ENCODE data around the gene B4GALT3. TPM values are rescaled to one million over a fixed set of nuclear protein-coding genes. Genes with fewer than 3 reads are reported as not detected.

The B4GALT3 gene
- polyA plus RNA-seq, 3 donors from 2014 or later: 38.7 to 68.0 (median 49.6) TPM

DNA sequence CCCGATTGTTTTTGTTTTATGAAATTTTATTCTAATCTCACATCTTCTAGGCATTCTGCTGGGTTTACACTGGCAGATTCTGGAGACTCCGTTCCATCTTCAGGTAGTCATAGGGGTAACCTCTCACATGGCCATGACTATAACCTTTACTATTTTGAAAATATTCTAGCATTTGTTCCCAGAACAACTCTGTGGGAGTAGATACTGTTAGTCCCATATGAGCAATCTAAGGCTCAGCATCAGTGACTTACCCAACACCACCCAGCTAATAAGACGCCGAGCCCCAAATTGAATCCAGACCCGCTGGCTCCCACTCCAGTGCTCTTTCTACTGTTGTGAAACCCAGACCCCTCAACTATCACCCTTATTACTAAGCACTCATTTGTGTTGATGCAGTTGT, 11.7 kb upstream of the B4GALT3 start:
- DNase-seq: no peak
- Mint-ChIP-seq H3K27me3 (ENCODE audit: low read depth in 3 of 3) (peaks cover 2 to 10% (median 4%) of the 10 kb centered on the region in 3 donors), H3K4me3 (no peak overlapping the region), H3K36me3 (no peaks in the 10 kb centered on the region), H3K4me1 (peaks cover 71 to 75% of the 10 kb centered on the region in 2 donors), H3K27ac (peak overlapping the region in 5 of 6 donors; percentile 20 to 68 (median 55)), H3K9me3 (no peaks in the 10 kb centered on the region)

- Mint-ChIP-seq H3K36me3 (no peaks in the 10 kb centered on the region), H3K4me3 (no peak overlapping the region), H3K27ac (peak overlapping the region in 5 of 6 donors; percentile 75 to 93 (median 79)), H3K9me3 (no peaks in the 10 kb centered on the region), H3K4me1 (peaks cover 72 to 75% of the 10 kb centered on the region in 2 donors), H3K27me3 (ENCODE audit: low read depth in 3 of 3) (peaks cover 2 to 13% (median 4%) of the 10 kb centered on the region in 3 donors)
- no peak for DNase-seq
Observed at GRCh38 chr1:161188381-161188780, 11.1 kb upstream of the B4GALT3 start.

DNA sequence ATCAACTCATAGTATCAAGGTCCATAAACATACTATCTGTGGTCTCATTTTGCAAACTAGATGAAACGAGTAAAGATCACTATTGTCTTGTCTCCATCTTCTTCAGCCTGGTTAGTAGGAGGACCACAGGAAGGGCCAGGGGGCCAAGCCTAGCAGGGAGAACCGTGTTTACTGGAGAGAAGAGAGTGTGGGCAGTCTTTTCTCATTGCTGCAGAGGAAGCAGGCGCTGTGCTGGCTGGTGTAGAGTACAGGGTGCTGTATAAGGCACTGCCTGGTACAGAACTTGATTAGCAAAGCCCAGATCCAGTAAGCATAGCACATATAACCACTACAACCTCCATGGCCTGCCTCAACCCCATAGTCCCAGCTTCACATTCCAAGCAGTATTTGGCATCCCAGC, 10.0 kb upstream of the B4GALT3 start:
- Mint-ChIP-seq H3K4me3 (peak overlapping the region in 4 of 5 donors; percentile 30 to 69 (median 56)), H3K27me3 (ENCODE audit: low read depth in 3 of 3) (peaks cover under 1 to 13% (median 7%) of the 10 kb centered on the region in 3 donors), H3K9me3 (no peaks in the 10 kb centered on the region), H3K36me3 (peaks cover 0 to 3% (median 0%) of the 10 kb centered on the region in 3 donors), H3K27ac (peak overlapping the region; percentile 88 to 94 (median 94)), H3K4me1 (peaks cover 70 to 75% of the 10 kb centered on the region in 2 donors)
- no peak for DNase-seq

DNA sequence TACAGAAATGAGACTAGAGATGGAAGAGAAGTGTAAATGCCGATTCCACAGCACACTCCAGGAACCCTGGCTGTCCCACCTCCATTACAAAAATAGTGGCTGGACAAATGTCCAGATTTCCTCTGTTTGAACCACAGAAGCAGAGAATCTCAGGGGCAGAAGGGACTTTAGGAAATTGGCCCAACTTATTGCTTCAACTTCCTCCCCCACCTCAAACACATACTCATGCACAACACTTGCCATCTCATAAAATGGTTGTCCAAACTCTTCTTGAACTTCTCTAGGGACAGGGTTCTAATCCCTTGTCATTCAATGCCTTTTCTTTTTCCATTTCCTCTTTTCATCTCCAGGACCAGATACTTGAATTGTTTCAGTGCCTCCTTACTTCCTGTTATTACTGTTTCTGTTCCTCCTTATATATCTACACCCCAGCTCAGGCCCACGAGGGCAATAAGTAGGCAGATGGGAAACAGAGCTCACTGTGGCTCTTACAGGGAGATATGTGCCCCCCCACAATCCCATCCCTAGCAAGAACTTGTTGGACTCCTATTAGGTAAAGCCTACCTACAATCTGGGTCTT, 8.5 kb upstream of the B4GALT3 start:
- Mint-ChIP-seq H3K27ac (peak overlapping the region; percentile 88 to 94 (median 94)), H3K4me1 (peaks cover 74 to 85% of the 10 kb centered on the region in 2 donors), H3K36me3 (peaks cover 0 to 3% (median 0%) of the 10 kb centered on the region in 3 donors), H3K27me3 (ENCODE audit: low read depth in 3 of 3) (peaks cover 0 to 13% (median 9%) of the 10 kb centered on the region in 3 donors), H3K4me3 (peak overlapping the region; percentile 80 to 85 (median 83)), H3K9me3 (no peaks in the 10 kb centered on the region)
- no peak for DNase-seq

DNA sequence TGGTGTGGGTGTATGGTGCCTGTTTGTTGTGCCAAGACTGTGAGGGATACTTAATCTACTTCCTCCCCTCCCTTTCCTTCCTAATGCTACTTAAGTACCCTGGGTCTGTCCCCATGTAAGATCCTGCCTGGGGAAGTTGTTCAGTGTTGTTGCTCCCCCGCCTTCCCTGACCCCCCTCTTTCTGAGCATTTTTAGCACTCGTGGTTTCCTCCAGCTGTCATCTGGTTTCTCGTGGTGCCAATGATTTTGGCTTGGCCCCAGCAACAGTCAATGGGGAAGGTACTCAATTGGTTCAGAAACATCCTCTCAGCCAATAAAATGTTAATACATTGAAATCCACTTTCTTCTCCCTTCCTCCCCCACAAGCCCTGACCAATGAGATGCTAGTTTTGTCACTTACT, 8.0 kb upstream of the B4GALT3 start:
- Mint-ChIP-seq H3K4me1 (peaks cover 80 to 90% of the 10 kb centered on the region in 2 donors), H3K27me3 (ENCODE audit: low read depth in 3 of 3) (peaks cover 0 to 13% (median 9%) of the 10 kb centered on the region in 3 donors), H3K9me3 (no peaks in the 10 kb centered on the region), H3K27ac (peak overlapping the region; percentile 88 to 94 (median 94)), H3K4me3 (peak overlapping the region; percentile 80 to 85 (median 83)), H3K36me3 (peaks cover 0 to 3% (median 2%) of the 10 kb centered on the region in 3 donors)
- peak; percentile 82 to 87 (median 83) for DNase-seq

DNA sequence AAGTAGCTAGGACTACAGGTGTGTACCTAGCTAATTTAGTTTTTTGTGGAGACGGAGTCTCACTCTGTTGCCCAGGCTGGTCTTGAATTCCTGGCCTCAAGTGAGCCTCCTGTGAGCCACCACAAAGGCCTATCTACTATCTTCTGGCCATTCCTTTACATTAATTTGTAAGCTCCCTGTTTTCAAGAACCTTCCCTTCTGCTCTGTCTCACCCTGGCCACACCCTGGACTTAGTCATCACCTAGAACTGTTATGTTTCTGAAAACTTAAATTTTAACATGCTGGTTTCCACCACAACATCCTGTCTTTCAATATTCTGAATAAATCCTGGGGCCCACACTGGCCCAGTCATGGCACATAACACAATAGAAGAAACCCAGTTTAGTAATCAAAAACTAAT, 4.9 kb upstream of the B4GALT3 start:
- Mint-ChIP-seq H3K4me3 (peak overlapping the region; percentile 78 to 85 (median 83)), H3K36me3 (peaks cover 0 to 3% (median 3%) of the 10 kb centered on the region in 3 donors), H3K9me3 (no peaks in the 10 kb centered on the region), H3K4me1 (peaks cover 84 to 92% of the 10 kb centered on the region in 2 donors), H3K27me3 (ENCODE audit: low read depth in 3 of 3) (peaks cover 0 to 13% (median 9%) of the 10 kb centered on the region in 3 donors), H3K27ac (peak overlapping the region; percentile 88 to 99 (median 96))
- peak; percentile 61 to 70 (median 66) for DNase-seq

GRCh38 chr1:161180639-161181038, 3.3 kb upstream of the B4GALT3 start:
- H3K4me3 Mint-ChIP-seq: peak overlapping the region; percentile 18 to 63 (median 36)

GRCh38 chr1:161179698-161180097, 2.4 kb upstream of the B4GALT3 start:
- H3K27me3 Mint-ChIP-seq (ENCODE audit: low read depth in 3 of 3): peaks cover 0 to 7% (median 5%) of the 10 kb centered on the region in 3 donors
- no peak for DNase-seq
- H3K27ac Mint-ChIP-seq: peak overlapping the region in 5 of 6 donors; percentile 73 to 90 (median 84)
- peaks cover 2 to 3% (median 3%) of the 10 kb centered on the region in 3 donors for H3K36me3 Mint-ChIP-seq
- no peaks in the 10 kb centered on the region for H3K9me3 Mint-ChIP-seq
- peaks cover 83 to 92% of the 10 kb centered on the region in 2 donors for H3K4me1 Mint-ChIP-seq
- peak overlapping the region in 4 of 5 donors; percentile 21 to 60 (median 41) for H3K4me3 Mint-ChIP-seq

More at GRCh38 chr1:161180639-161181038, 3.3 kb upstream of the B4GALT3 start:
- DNase-seq: no peak
- Mint-ChIP-seq H3K4me1 (peaks cover 84 to 92% of the 10 kb centered on the region in 2 donors), H3K27ac (peak overlapping the region; percentile 67 to 95 (median 88)), H3K36me3 (peaks cover 0 to 3% (median 3%) of the 10 kb centered on the region in 3 donors), H3K27me3 (ENCODE audit: low read depth in 3 of 3) (peaks cover 0 to 13% (median 9%) of the 10 kb centered on the region in 3 donors), H3K9me3 (no peaks in the 10 kb centered on the region)

- Mint-ChIP-seq H3K4me3 (peak overlapping the region; percentile 94 to 100 (median 100)), H3K4me1 (peaks cover 70 to 82% of the 10 kb centered on the region in 2 donors), H3K9me3 (no peaks in the 10 kb centered on the region)
Observed at GRCh38 chr1:161177936-161178244, 583 bp upstream of the B4GALT3 start.

GRCh38 chr1:161176468-161177111, 717 bp downstream of the B4GALT3 start:
- H3K27me3 Mint-ChIP-seq (ENCODE audit: low read depth in 3 of 3): no peaks in the 10 kb centered on the region
- H3K36me3 Mint-ChIP-seq: peaks cover 9 to 29% (median 21%) of the 10 kb centered on the region in 3 donors

More at GRCh38 chr1:161177936-161178244, 583 bp upstream of the B4GALT3 start:
- peaks cover 0 to 4% (median 0%) of the 10 kb centered on the region in 3 donors for H3K27me3 Mint-ChIP-seq (ENCODE audit: low read depth in 3 of 3)
- H3K36me3 Mint-ChIP-seq: peaks cover 5 to 16% (median 14%) of the 10 kb centered on the region in 3 donors
- peak overlapping the region; percentile 98 to 100 (median 99) for H3K27ac Mint-ChIP-seq
- no peak for DNase-seq

GRCh38 chr1:161175771-161176453, 1.4 kb downstream of the B4GALT3 start:
- peaks cover 0 to 1% (median 0%) of the 10 kb centered on the region in 3 donors for H3K27me3 Mint-ChIP-seq (ENCODE audit: low read depth in 3 of 3)
- no peak for DNase-seq
- peak overlapping the region; percentile 94 to 100 (median 100) for H3K4me3 Mint-ChIP-seq
- no peaks in the 10 kb centered on the region for H3K9me3 Mint-ChIP-seq
- H3K36me3 Mint-ChIP-seq: peaks cover 12 to 35% (median 25%) of the 10 kb centered on the region in 3 donors
- H3K4me1 Mint-ChIP-seq: peaks cover 55 to 68% of the 10 kb centered on the region in 2 donors
- H3K27ac Mint-ChIP-seq: peak overlapping the region; percentile 98 to 100 (median 99)

More at GRCh38 chr1:161176468-161177111, 717 bp downstream of the B4GALT3 start:
- Mint-ChIP-seq H3K4me3 (peak overlapping the region; percentile 94 to 100 (median 100)), H3K4me1 (peaks cover 57 to 75% of the 10 kb centered on the region in 2 donors), H3K9me3 (no peaks in the 10 kb centered on the region), H3K27ac (peak overlapping the region; percentile 98 to 100 (median 99))
- DNase-seq: no peak

DNA sequence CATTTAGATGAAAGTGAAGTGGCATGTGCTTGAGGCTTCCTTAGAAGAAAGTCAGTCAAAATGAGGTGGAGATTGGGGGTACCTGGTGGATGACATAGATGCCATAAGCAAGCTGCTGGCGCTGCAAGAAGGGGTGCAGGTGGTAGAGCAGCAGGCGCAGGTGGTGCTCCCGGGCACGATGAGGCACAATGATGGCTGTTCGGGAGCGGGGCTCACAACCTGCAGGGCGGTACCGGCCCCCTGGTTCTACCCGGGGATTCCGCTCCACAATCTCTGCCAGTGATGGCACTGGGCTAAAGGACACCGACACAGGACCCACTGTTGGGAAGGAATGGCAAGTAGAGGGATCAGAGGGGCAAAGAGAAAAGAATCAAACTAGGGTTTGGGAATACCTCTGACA, 2.4 kb downstream of the B4GALT3 start:
- Mint-ChIP-seq H3K4me3 (peak overlapping the region in 4 of 5 donors; percentile 17 to 100 (median 62)), H3K27me3 (ENCODE audit: low read depth in 3 of 3) (peaks cover 0 to 1% (median 0%) of the 10 kb centered on the region in 3 donors), H3K9me3 (no peaks in the 10 kb centered on the region), H3K36me3 (peaks cover 15 to 38% (median 23%) of the 10 kb centered on the region in 3 donors), H3K27ac (peak overlapping the region in 4 of 6 donors; percentile 42 to 100 (median 75)), H3K4me1 (peaks cover 45 to 58% of the 10 kb centered on the region in 2 donors)
- DNase-seq: no peak

DNA sequence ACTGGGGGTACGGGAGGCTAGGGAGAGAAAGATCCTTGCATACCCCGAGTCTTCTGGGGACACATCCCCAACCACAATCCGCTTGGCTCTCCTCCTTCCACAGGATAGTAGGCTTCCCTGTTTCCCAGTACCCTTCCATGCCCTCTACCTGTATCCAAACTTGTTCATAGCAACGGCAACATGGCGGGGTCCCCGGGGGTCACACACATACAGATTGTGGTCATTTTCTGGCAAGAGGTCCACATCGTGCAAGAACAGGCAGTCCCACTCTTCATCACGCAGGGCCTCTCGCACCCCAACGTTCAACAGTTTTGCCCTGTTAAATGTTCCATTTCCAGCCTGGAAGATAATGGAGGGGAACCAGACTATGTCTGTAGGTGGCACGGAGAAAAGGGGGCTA, 3.6 kb downstream of the B4GALT3 start:
- peak overlapping the region in 2 of 6 donors; percentile 43 to 53 for H3K27ac Mint-ChIP-seq
- DNase-seq: no peak
- no peaks in the 10 kb centered on the region for H3K9me3 Mint-ChIP-seq
- H3K36me3 Mint-ChIP-seq: peaks cover 15 to 41% (median 23%) of the 10 kb centered on the region in 3 donors
- H3K27me3 Mint-ChIP-seq (ENCODE audit: low read depth in 3 of 3): peaks cover 0 to 1% (median 0%) of the 10 kb centered on the region in 3 donors
- H3K4me3 Mint-ChIP-seq: no peak overlapping the region
- peaks cover 40 to 53% of the 10 kb centered on the region in 2 donors for H3K4me1 Mint-ChIP-seq

All from immature natural killer cell (primary cell).